Activated T-helper 17 cell treated with anti-CD3 and anti-CD28 coated beads, Interleukin-2, amount 50 U/mL, for 72 hours (primary cell): ENCODE results near the gene MLYCD. TPM values are rescaled to one million over a fixed set of nuclear protein-coding genes. Genes with fewer than 3 reads are reported as not detected.
A peak's percentile ranks its signal among the peaks of the same experiment; 100 is the strongest.
"Not testable (repeated sequence)": the region's sequence is repeated elsewhere in the genome, so short reads cannot be mapped to it uniquely, and the experiment has no call there.

Experiments used
- ATAC-seq: fragments of 150-1000 bp; cut with Tn5 transposase; replicated peaks from 2 replicates; pipeline ENCODE4 v1.10.0; 2021; ENCODE audit warnings: mild to moderate bottlenecking, moderate library complexity
- H3K27ac Mint-ChIP-seq: one replicate; pipeline ENCODE4 v1.8.0; 2022; ENCODE audit warnings: mixed read lengths
- H3K27me3 Mint-ChIP-seq: one replicate; pipeline ENCODE4 v1.8.0; 2022; ENCODE audit warnings: mixed read lengths
- H3K36me3 Mint-ChIP-seq: one replicate; pipeline ENCODE4 v1.8.0; 2022; ENCODE audit warnings: low read depth, mild to moderate bottlenecking, mixed read lengths
- H3K4me1 Mint-ChIP-seq: one replicate; pipeline ENCODE4 v1.8.0; 2022; ENCODE audit warnings: mixed read lengths
- H3K4me3 Mint-ChIP-seq: one replicate; pipeline ENCODE4 v1.8.0; 2022; ENCODE audit warnings: mild to moderate bottlenecking, mixed read lengths
- H3K9me3 Mint-ChIP-seq: one replicate; pipeline ENCODE4 v1.8.0; 2022; ENCODE audit warnings: mixed read lengths
- total RNA-seq, 2 donors: library from RNA; stranded (reverse); gene quantifications; one replicate each; pipeline ENCODE4 v1.2.3, GENCODE V29; 2022

MLYCD gene
- total RNA-seq, 2 donors from 2014 or later, result 2.7 to 4.3 TPM

- Mint-ChIP-seq H3K9me3 (no peaks in the 10 kb centered on the region), H3K4me3 (no peak overlapping the region), H3K27me3 (no peaks in the 10 kb centered on the region), H3K36me3 (no peaks in the 10 kb centered on the region), H3K4me1 (no peaks in the 10 kb centered on the region), H3K27ac (no peak overlapping the region)
- no peak for ATAC-seq
These were observed 48.8 kb downstream of the MLYCD start for GRCh38 chr16:83947642-83948234.

DNA sequence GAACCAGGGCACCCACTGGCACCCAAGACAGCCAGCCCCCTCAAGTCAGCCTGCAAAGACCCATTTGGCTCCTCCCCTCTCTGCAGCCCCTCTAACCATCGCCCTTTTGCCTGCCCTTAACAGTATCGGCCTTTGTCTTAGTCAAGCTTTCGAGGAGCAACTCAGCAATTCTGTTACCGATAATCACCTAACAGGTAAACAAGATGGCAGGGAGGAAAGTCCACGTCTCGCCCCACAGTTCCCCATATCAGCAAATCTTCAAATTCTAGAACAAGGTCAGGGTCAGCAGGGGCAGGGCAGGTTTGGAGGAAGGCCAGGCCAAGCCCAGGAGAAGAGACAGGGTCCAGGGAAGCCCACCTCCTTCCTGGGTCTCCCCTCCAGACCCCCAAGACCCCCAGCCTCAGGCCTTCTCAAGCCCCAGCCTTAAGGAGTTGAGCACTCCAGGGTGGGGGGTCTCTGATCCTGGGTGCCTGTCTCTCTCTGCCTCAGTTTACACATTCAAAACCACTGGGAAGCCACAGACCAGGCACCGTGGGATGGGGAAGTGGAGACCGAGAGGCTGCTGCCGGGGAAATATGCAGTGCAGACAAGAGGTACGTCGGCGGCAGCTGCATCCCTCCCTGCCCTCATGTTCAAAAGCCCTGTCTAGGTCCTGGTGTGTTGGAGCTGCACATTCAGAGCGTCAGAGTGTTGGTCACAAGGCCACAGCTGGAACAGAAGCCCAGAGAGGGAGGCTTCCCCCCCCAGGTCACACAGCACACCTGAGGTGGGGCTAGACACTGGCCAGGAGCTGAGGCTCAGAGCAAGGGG, 50.2 kb downstream of the MLYCD start:
- no peak overlapping the region for H3K4me3 Mint-ChIP-seq
- no peaks in the 10 kb centered on the region for H3K9me3 Mint-ChIP-seq
- no peaks in the 10 kb centered on the region for H3K4me1 Mint-ChIP-seq
- H3K27me3 Mint-ChIP-seq, result peaks cover 3% of the 10 kb centered on the region
- no peak overlapping the region for H3K27ac Mint-ChIP-seq
- ATAC-seq, result no peak
- H3K36me3 Mint-ChIP-seq, result no peaks in the 10 kb centered on the region

GRCh38 chr16:83949724-83950001, 50.7 kb downstream of the MLYCD start:
- Mint-ChIP-seq H3K9me3 (no peaks in the 10 kb centered on the region), H3K36me3 (no peaks in the 10 kb centered on the region), H3K4me3 (no peak overlapping the region), H3K27ac (no peak overlapping the region), H3K27me3 (peaks cover 8% of the 10 kb centered on the region), H3K4me1 (no peaks in the 10 kb centered on the region)
- no peak for ATAC-seq

- not testable (repeated sequence) for H3K4me1 Mint-ChIP-seq, H3K27me3 Mint-ChIP-seq, H3K9me3 Mint-ChIP-seq, H3K4me3 Mint-ChIP-seq, H3K27ac Mint-ChIP-seq, ATAC-seq, H3K36me3 Mint-ChIP-seq
These were observed 52.0 kb downstream of the MLYCD start for GRCh38 chr16:83950862-83951399.

GRCh38 chr16:83951544-83951943, 52.6 kb downstream of the MLYCD start:
- no peaks in the 10 kb centered on the region for H3K9me3 Mint-ChIP-seq
- no peak for ATAC-seq
- H3K27me3 Mint-ChIP-seq, result peaks cover 9% of the 10 kb centered on the region
- H3K4me1 Mint-ChIP-seq, result no peaks in the 10 kb centered on the region
- H3K36me3 Mint-ChIP-seq, result no peaks in the 10 kb centered on the region
- no peak overlapping the region for H3K4me3 Mint-ChIP-seq
- H3K27ac Mint-ChIP-seq, result no peak overlapping the region

DNA sequence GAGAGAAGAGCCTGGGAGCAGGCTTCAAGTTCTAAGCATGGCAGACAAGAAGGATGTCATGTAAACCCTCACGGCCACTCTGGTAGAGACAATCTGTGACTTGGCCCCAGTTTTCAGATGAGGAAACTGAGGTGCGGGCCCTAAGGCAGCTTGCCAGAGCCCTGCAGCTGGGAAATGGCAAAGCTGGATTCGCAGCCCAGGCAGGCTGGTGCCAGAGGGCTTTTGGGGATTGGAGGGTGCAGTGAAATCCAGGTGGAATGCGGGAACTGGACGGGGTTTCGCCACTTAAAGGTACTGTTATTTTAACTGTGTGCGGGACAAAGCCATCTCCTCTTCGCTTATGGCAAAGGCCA, 53.6 kb downstream of the MLYCD start:
- Mint-ChIP-seq H3K4me3 (no peak overlapping the region), H3K9me3 (no peaks in the 10 kb centered on the region), H3K4me1 (no peaks in the 10 kb centered on the region), H3K36me3 (no peaks in the 10 kb centered on the region), H3K27me3 (peaks cover 9% of the 10 kb centered on the region), H3K27ac (no peak overlapping the region)
- ATAC-seq, result no peak

DNA sequence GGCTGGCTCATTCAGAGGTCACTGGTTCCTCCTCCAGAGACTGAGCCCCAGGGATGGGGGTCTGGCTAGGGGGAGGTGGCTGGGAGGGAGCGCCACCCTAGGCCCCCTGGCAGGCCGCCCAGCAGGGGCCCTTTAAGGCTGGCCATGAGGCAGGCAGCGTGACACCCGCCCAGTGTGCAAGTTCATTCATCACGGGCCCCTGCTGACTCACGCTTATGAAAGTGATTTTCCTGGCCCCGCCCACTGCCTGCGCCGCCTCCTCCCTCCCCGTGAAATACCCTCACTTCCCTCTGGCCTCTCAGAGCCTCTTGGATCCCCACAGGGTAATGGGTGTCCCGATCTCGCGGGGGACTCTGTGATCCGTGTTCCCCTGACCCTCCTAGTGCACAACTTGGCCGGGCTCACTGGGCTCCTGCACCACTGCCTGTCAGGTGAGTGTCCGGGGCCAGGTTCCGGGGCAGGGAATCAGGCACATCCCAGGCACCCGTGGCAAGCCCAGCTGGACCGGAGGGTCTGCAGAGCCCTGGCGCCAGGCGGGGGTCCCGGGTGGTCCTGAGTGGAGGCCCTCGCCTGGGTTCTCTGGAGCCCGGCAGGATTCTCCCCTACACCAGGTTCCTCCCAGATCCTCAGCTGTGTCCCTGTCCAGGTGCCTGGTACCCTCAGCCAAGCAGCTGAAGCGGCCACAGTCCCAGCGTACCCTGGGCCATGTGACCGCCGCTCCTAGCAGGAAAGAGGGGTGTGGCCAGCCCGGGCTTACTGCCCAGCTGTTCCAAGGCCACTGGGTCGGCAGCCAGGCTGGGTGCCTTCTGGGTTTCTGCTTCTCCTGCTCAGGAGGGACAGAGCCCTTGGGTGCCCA, 54.3 kb downstream of the MLYCD start, which contains the start of gene OSGIN1:
TSS of gene OSGIN1 (plus strand) at position 301 of the 856 bp plus-strand sequence. CDS start 4,432 bp downstream, outside the sequence.
- Mint-ChIP-seq H3K27ac (no peak within 1 kb of the TSS), H3K9me3 (no peaks in the 10 kb centered on the region), H3K4me1 (no peaks in the 10 kb centered on the region), H3K4me3 (peak within 1 kb of the TSS; percentile 50), H3K36me3 (no peaks in the 10 kb centered on the region), H3K27me3 (peaks cover 9% of the 10 kb centered on the region)
- ATAC-seq, result peak; percentile 93

DNA sequence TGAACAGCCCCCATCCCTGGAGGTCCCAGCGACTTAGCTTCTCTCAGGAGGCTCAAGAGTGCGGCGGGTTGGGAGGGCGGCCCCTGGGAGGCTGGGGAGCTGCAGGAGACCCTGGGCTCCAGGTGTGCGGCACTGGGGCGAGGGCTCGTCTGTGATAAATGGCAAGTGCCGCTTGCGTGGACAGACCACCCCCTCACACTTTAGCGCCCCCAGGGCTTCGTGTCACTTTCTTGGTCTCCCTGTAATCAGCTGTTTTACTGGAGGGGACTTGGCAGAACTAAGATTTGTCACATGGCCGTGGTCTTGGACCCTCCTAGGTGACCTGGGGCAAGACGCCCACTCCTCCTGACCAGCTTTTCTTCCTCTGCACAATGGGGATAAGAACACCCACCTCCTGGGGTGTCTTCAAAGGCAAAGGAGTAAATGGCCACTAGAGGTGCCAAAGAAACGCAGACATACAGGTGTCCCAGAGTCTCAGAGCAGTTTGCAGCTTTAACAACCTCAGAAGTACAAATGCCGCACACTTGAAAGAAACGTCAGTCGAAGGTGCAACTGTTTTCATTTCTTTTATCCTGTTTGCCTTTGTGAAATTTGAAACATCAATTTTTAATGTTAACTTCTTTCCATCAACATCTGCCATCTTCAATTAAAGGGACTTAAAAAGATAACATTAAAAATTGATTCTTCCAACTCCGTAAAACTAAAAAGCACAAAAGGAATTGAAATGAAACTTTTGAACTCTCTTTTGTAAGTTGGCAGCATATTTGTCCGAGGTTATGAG, 55.1 kb downstream of the MLYCD start:
- H3K9me3 Mint-ChIP-seq, result no peaks in the 10 kb centered on the region
- no peak overlapping the region for H3K27ac Mint-ChIP-seq
- no peaks in the 10 kb centered on the region for H3K36me3 Mint-ChIP-seq
- ATAC-seq, result no peak
- peak overlapping the region; percentile 50 for H3K4me3 Mint-ChIP-seq
- peaks cover 9% of the 10 kb centered on the region for H3K27me3 Mint-ChIP-seq
- H3K4me1 Mint-ChIP-seq, result no peaks in the 10 kb centered on the region

GRCh38 chr16:83954577-83955016, 55.7 kb downstream of the MLYCD start:
- Mint-ChIP-seq H3K27me3 (peaks cover 9% of the 10 kb centered on the region), H3K9me3 (no peaks in the 10 kb centered on the region), H3K36me3 (no peaks in the 10 kb centered on the region), H3K4me1 (no peaks in the 10 kb centered on the region), H3K27ac (no peak overlapping the region), H3K4me3 (peak overlapping the region; percentile 50)
- ATAC-seq, result no peak

DNA sequence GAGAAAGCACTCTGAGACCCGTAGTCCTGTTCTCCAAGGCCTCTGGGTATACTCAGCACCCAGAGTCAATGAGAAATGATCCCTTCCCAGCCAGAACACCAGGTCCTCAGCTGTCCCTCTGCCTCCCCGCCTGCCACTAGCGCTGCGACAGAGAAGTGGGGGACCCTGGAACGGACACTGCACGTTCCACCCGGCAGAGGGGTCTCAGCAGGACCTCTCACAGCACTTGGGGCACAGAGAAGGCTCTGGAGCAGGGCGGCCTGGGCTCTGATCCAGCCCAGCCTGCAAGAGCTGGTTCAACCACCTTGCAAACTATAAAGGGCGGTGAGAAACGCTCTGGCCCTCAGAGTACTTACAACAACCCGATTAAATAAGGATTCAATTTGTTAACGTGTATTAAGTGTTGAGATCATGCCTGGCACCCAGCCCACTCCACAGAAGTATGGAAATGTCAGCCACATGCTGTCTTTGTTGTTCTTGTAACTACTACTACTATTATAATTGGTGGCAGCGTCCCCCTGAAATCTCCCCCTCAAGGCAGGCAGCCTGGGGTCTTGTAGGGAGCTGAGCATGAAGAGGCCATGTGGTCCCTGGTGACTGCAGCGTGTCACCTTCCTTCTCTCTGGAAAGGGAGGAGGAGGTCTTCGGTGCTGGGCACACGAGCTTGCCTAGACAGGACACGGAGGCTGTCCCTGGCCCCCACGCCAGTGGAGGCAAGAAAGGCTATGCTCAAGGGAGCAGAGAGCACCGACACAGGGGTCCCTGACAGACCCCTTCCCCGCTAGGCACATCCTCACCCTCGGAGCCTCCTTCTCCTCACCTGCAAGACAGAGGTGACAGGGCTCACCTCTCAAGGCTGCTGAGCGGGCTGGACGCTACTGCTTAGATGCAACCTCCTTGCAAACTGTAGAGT, 56.6 kb downstream of the MLYCD start:
- Mint-ChIP-seq H3K4me1 (no peaks in the 10 kb centered on the region), H3K36me3 (no peaks in the 10 kb centered on the region), H3K4me3 (no peak overlapping the region), H3K9me3 (no peaks in the 10 kb centered on the region), H3K27me3 (peaks cover 9% of the 10 kb centered on the region), H3K27ac (no peak overlapping the region)
- ATAC-seq, result no peak

DNA sequence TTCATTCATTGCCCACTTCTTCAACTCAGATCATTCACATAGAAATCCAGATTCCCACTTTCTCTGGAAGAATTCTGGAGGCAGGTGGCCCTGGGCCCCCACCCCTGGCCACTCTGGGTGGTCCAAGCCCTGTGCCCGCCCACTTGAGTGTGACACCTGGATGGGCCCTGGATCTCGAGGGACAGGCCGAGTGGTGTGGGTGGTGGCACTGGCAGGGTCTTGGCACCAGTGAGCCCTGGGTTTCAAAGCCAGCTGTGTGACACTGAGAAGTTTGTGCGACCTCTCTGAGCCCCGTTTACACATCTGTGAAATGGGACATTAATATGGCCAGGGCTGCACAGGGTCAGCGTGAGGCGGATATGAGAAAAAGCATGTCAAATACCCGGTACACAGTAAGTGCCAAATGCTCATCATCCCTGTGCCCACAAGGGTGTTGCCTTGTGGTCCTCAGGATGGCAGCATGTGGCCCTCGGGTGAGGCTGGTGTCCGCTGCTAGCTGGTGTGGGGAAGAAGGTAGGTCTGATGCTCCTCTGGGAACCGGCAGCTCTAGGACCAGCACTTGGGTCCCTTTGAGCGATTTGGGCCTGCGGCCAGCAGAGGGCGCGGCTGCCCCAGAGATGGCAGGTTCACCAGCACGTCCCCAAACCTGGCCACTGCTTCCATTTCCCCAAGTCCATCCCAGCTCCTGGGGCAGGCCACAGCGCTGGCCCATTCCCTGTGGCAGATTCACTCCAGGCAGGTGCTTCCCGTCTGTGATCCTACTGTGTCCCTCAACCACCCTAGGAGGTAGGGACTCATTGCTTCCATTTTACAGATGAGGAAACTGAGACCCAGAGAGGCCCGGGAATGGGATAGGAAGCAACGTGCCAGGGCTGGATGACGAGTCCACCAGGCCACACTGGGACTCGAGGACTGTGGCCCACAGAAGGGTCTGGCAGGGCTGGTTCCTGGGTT, 57.7 kb downstream of the MLYCD start:
- Mint-ChIP-seq H3K27ac (peak overlapping the region; percentile 16), H3K4me3 (no peak overlapping the region), H3K27me3 (peaks cover 9% of the 10 kb centered on the region), H3K4me1 (no peaks in the 10 kb centered on the region), H3K36me3 (no peaks in the 10 kb centered on the region), H3K9me3 (no peaks in the 10 kb centered on the region)
- peak; percentile 70 for ATAC-seq

DNA sequence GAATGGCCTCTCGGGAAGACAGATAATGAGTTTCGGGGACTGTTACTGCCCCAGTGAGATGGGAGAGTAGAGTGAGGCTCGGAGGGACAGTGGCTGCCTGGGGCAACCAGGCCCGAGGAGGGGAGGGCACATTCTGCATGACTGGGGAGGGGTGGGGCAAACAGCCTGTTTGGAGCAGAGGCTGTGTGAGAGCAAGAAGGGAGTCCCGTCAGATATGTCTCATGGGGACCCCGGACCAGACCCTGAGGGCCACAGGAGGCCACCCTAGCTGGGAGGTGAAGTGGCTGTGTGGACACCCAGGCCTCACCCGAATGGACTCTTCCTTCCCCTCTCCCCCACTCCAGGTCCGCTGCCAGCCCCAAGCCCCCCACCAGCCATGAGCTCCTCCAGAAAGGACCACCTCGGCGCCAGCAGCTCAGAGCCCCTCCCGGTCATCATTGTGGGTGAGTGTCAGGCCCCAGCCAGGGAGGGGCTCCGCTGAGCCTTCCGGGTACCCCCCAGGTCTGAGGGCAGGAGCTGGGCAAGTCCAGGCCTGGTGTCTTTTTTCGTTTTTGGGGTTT, 58.5 kb downstream of the MLYCD start:
- no peaks in the 10 kb centered on the region for H3K9me3 Mint-ChIP-seq
- no peak overlapping the region for H3K4me3 Mint-ChIP-seq
- no peaks in the 10 kb centered on the region for H3K4me1 Mint-ChIP-seq
- no peak for ATAC-seq
- H3K27ac Mint-ChIP-seq, result peak overlapping the region; percentile 16
- peaks cover 9% of the 10 kb centered on the region for H3K27me3 Mint-ChIP-seq
- no peaks in the 10 kb centered on the region for H3K36me3 Mint-ChIP-seq
